WI38 (cell line): ENCODE measurements around the gene FTH1.

Experiments used
- H3K4me3 ChIP-seq: 2 replicates; pipeline ENCODE4 v1.5.1; 2011; ENCODE audit warnings: low read depth, mild to moderate bottlenecking, control low read depth, low read length
- TF ChIP-seq, protein P1 (sequence below): IDR thresholded peaks from 2 replicates; pipeline ENCODE4 v1.5.1; 2012; ENCODE audit warnings: low read depth, mild to moderate bottlenecking, control low read depth, low read length

Gene FTH1

DNA sequence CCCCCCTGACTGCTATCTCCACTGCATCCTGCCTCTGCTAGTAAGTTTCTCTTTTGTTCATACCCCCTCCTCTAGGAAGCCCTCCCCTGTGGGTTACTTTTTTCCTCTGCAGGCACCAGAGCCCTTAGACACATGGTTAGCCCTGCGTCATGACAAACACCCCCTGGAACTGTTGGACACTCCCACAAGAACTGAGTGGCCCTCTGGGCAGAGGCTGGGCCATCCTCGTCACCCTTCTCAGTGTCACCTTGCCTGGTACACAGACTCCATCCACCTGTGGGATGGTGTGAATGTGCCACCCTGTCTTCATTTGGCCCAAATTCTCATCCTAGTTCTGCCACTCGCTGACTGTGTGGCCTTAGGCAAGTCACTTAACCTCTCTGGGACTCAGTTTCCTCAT is 46.0 kb downstream of the FTH1 start:
- TF ChIP-seq, protein P1, sequence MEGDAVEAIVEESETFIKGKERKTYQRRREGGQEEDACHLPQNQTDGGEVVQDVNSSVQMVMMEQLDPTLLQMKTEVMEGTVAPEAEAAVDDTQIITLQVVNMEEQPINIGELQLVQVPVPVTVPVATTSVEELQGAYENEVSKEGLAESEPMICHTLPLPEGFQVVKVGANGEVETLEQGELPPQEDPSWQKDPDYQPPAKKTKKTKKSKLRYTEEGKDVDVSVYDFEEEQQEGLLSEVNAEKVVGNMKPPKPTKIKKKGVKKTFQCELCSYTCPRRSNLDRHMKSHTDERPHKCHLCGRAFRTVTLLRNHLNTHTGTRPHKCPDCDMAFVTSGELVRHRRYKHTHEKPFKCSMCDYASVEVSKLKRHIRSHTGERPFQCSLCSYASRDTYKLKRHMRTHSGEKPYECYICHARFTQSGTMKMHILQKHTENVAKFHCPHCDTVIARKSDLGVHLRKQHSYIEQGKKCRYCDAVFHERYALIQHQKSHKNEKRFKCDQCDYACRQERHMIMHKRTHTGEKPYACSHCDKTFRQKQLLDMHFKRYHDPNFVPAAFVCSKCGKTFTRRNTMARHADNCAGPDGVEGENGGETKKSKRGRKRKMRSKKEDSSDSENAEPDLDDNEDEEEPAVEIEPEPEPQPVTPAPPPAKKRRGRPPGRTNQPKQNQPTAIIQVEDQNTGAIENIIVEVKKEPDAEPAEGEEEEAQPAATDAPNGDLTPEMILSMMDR, result no peak
- no peak overlapping the region for H3K4me3 ChIP-seq

- no peak overlapping the region for H3K4me3 ChIP-seq
- TF ChIP-seq, protein P1, result no peak
These were observed 47.5 kb downstream of the FTH1 start for GRCh38 chr11:61919705-61920631.

- TF ChIP-seq, protein P1, result no peak
- no peak overlapping the region for H3K4me3 ChIP-seq
These were observed 48.3 kb downstream of the FTH1 start for GRCh38 chr11:61918938-61919704.

GRCh38 chr11:61918251-61918937 is 49.0 kb downstream of the FTH1 start:
- no peak overlapping the region for H3K4me3 ChIP-seq
- TF ChIP-seq, protein P1, result no peak

- H3K4me3 ChIP-seq, result peak within 1 kb of the TSS; percentile 58
- TF ChIP-seq, protein P1, result no peak
These were observed 49.9 kb downstream of the FTH1 start, which contains the start of gene RAB3IL1 for GRCh38 chr11:61917334-61918109. RAB3IL1 (minus strand) TSS chr11:61917566; CDS start chr11:61917367, 199 bp downstream.

GRCh38 chr11:61916737-61917333 is 50.6 kb downstream of the FTH1 start:
- peak overlapping the region; percentile 58 for H3K4me3 ChIP-seq

More at GRCh38 chr11:61916737-61917333, 50.6 kb downstream of the FTH1 start:
- TF ChIP-seq, protein P1, result no peak
